ENCODE results near the gene RANBP17.
A peak's percentile ranks its signal among the peaks of the same experiment; 100 is the strongest.

RANBP17 gene

GRCh38 chr5:171205375-171205774 lies 343.6 kb downstream of the RANBP17 start:
- TF ChIP-seq PPARA (CRISPR knock-in tag; IDR thresholded peaks at IDR 0.05; ENCODE audit: borderline replicate concordance) (no peak), SNAI2 (CRISPR knock-in tag; IDR thresholded peaks at IDR 0.05) (no peak), POU6F1 (CRISPR knock-in tag; IDR thresholded peaks at IDR 0.05; ENCODE audit: borderline replicate concordance, low read depth) (no peak), TSHZ2 (CRISPR knock-in tag; IDR thresholded peaks at IDR 0.05) (peak; percentile 11; the same call in 1 of the 2 replicates), PATZ1 (CRISPR knock-in tag; IDR thresholded peaks at IDR 0.05; ENCODE audit: borderline replicate concordance) (no peak), ZNF70 (CRISPR knock-in tag; IDR thresholded peaks at IDR 0.05) (no peak), TCF4 (CRISPR knock-in tag; IDR thresholded peaks at IDR 0.05; ENCODE audit: borderline replicate concordance) (0 out of 2 replicates have a peak, but pooled peaks have one; percentile 18), GLIS3 (CRISPR knock-in tag; IDR thresholded peaks at IDR 0.05) (no peak), CSDC2 (CRISPR knock-in tag; IDR thresholded peaks at IDR 0.05) (no peak), ARNTL (CRISPR knock-in tag; IDR thresholded peaks at IDR 0.05; ENCODE audit: borderline replicate concordance, low read depth) (no peak), OSR1 (CRISPR knock-in tag; IDR thresholded peaks at IDR 0.05) (no peak)
- no peak for ATAC-seq

GRCh38 chr5:171207256-171207847 lies 345.5 kb downstream of the RANBP17 start:
- no peak for TF ChIP-seq SNAI2 (CRISPR knock-in tag; IDR thresholded peaks at IDR 0.05)
- no peak for TF ChIP-seq BACH2 (CRISPR knock-in tag; IDR thresholded peaks at IDR 0.05; ENCODE audit: borderline replicate concordance)
- TF ChIP-seq PPARA (CRISPR knock-in tag; IDR thresholded peaks at IDR 0.05; ENCODE audit: borderline replicate concordance): no peak
- TF ChIP-seq ESRRG (CRISPR knock-in tag; IDR thresholded peaks at IDR 0.05): no peak
- no peak for TF ChIP-seq RARB (CRISPR knock-in tag; IDR thresholded peaks at IDR 0.05)

GRCh38 chr5:171221916-171222315 lies 360.1 kb downstream of the RANBP17 start:
- ATAC-seq: no peak
- TF ChIP-seq ZFP3 (CRISPR knock-in tag; IDR thresholded peaks at IDR 0.05) (no peak), CSDC2 (CRISPR knock-in tag; IDR thresholded peaks at IDR 0.05) (no peak), ESRRG (CRISPR knock-in tag; IDR thresholded peaks at IDR 0.05) (no peak), TOX (CRISPR knock-in tag; IDR thresholded peaks at IDR 0.05; ENCODE audit: borderline replicate concordance) (no peak), TSHZ2 (CRISPR knock-in tag; IDR thresholded peaks at IDR 0.05) (no peak), POU6F1 (CRISPR knock-in tag; IDR thresholded peaks at IDR 0.05; ENCODE audit: borderline replicate concordance, low read depth) (no peak), ZFP30 (CRISPR knock-in tag; IDR thresholded peaks at IDR 0.05) (no peak), CSRNP3 (CRISPR knock-in tag; IDR thresholded peaks at IDR 0.05) (no peak), TCF4 (CRISPR knock-in tag; IDR thresholded peaks at IDR 0.05; ENCODE audit: borderline replicate concordance) (no peak), CREB5 (CRISPR knock-in tag; IDR thresholded peaks at IDR 0.05; ENCODE audit: low read depth) (no peak), ZNF565 (CRISPR knock-in tag; conservative IDR thresholded peaks at IDR 0.05; ENCODE audit: low read depth) (no peak), ISL1 (CRISPR knock-in tag; IDR thresholded peaks at IDR 0.05) (no peak), ZNF8 (CRISPR knock-in tag; IDR thresholded peaks at IDR 0.05) (no peak)

More at GRCh38 chr5:171207256-171207847, 345.5 kb downstream of the RANBP17 start:
- ATAC-seq: peak; percentile 84

Data from SK-N-SH treated with all-trans-retinoic acid at 6 μM for 48 hours (cell line).